K562 (cell line): ENCODE results near the gene RREB1. TPM values are rescaled to one million over a fixed set of nuclear protein-coding genes. Genes with fewer than 3 reads are reported as not detected.
A peak's percentile ranks its signal among the peaks of the same experiment; 100 is the strongest.

Source experiments
- E2F1 ChIP-seq: sonication (generic); formaldehyde crosslinking; IDR thresholded peaks from 2 replicates; pipeline ENCODE4 v1.8.1; 2023; ENCODE audit warnings: mild to moderate bottlenecking, missing genetic modification reagents, moderate library complexity
- E2F5 ChIP-seq: sonication (generic); formaldehyde crosslinking; IDR thresholded peaks from 2 replicates; pipeline ENCODE4 v1.8.0; 2022; ENCODE audit warnings: mild to moderate bottlenecking, missing genetic modification reagents
- ELF2 ChIP-seq: fragments of 250-450 bp; sonication (Bioruptor Pico); IDR thresholded peaks from 2 replicates; pipeline ENCODE4 v1.5.0; 2021; ENCODE audit warnings: mild to moderate bottlenecking
- FOXK1 ChIP-seq: sonication (generic); formaldehyde crosslinking; IDR thresholded peaks from 2 replicates; pipeline ENCODE4 v1.8.0; 2022; ENCODE audit warnings: missing genetic modification reagents, mild to moderate bottlenecking, borderline replicate concordance
- KLF10 ChIP-seq: fragments of 250-450 bp; sonication (Bioruptor Pico); IDR thresholded peaks from 2 replicates; pipeline ENCODE4 v1.6.1; 2021; ENCODE audit warnings: matching md5 sums
- MLLT1 ChIP-seq, 2 experiments: fragments of 450-650 bp; IDR thresholded peaks; 2 replicates each; pipeline ENCODE4 v1.6.1; 2016
- MTA2 ChIP-seq: fragments of 450-650 bp; IDR thresholded peaks from 2 replicates; pipeline ENCODE4 v1.6.1; 2016; ENCODE audit warnings: low read depth
- NUFIP1 ChIP-seq: fragments of 450-650 bp; IDR thresholded peaks from 2 replicates; pipeline ENCODE4 v1.6.1; 2018; ENCODE audit not compliant: partially characterized antibody
- PATZ1 ChIP-seq: fragments of 250-450 bp; sonication (Bioruptor Pico); IDR thresholded peaks from 2 replicates; pipeline ENCODE4 v1.5.0; 2020; ENCODE audit warnings: mild to moderate bottlenecking, borderline replicate concordance
- ZNF175 ChIP-seq: fragments of 200-800 bp; sonication (Bioruptor generic); IDR thresholded peaks from 2 replicates; pipeline ENCODE4 v1.6.1; 2016; ENCODE audit warnings: low read depth, mild to moderate bottlenecking, missing genetic modification characterization, missing compliant biosample characterization
- polyA plus RNA-seq, 8 experiments: library from polyadenylated mRNA; depleted of rRNA in 4 of 8; stranded (reverse) in 5 of 8; unstranded in 3 of 8; fragments of >200 nt; fragmentation: Nextera tagmentation in 2 of 8; fragmentation: Illumina TruSeq in 1 of 8; extraction: Ambion mirVana in 2 of 8; extraction: Trizol in 1 of 8; gene quantifications; 2 replicates each; pipeline versions ENCODE4 v1.2.1 to v1.2.3, GENCODE V29; 2011 to 2014; ENCODE audit warnings: inconsistent platforms in 1 of 8, missing spikeins in 1 of 8
- total RNA-seq, 7 experiments: library from RNA; depleted of rRNA in 6 of 7; stranded (reverse); fragments of >200 nt in 6 of 7; fragmentation: Illumina TruSeq in 2 of 7; extraction: Trizol in 2 of 7; gene quantifications; 2 replicates each; pipeline versions ENCODE4 v1.2.1 to v1.2.3, GENCODE V29; 2011 to 2021; ENCODE audit warnings: low replicate concordance in 1 of 7
- TF ChIP-seq, protein P1 (sequence below), 2 experiments: IDR thresholded peaks in 1 of 2; conservative IDR thresholded peaks in 1 of 2; 2 replicates each; pipeline ENCODE4 v1.6.1; 2016; ENCODE audit warnings: low read depth in 2 of 2, mild to moderate bottlenecking in 1 of 2, missing compliant biosample characterization in 1 of 2, missing genetic modification characterization in 1 of 2, moderate library complexity in 1 of 2
- TF ChIP-seq, protein P2 (sequence below): fragments of 250-450 bp; sonication (Bioruptor Pico); IDR thresholded peaks from 2 replicates; pipeline ENCODE4 v1.4.0; 2020; ENCODE audit warnings: mild to moderate bottlenecking, moderate library complexity
- TF ChIP-seq, protein P3 (sequence below): fragments of 250-450 bp; sonication (Bioruptor Pico); IDR thresholded peaks from 2 replicates; pipeline ENCODE4 v1.8.0; 2021; ENCODE audit warnings: moderate library complexity, mild to moderate bottlenecking, inconsistent platforms

The RREB1 gene
- total and polyA plus RNA-seq, 9 of the 15 experiments (the other 6 are each of a cell fraction or from before 2014, with no cell fraction given), result 3.3 to 64.2 (median 19.3) TPM

DNA sequence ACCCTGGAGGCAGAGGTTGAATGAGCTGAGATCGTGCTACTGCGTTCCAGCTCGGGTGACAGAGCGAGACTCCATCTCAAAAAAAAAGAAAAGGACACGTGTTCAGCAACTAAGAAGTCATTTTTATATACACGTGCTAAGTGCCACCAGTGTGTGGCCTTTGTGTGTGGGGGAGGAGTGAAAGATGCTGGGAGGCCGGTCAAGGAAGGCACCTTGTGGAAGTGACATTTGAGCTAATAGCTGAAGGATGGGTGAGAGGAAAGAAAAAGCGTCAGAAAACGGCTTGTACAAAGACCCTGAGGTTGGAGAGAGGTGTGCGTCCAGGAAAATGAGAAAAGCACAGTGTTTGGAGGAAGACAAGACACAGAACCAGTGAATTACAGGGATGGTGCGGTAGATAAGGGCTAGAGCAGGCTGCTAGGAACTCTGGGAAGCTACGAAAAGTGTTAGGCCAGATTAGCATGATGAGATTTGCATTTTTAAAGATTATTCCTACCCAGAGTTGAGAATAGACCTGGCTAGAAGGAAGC, 11.6 kb downstream of the RREB1 start (continued):
- TF ChIP-seq MLLT1 (IDR thresholded peaks at IDR 0.05) (peak; percentile 66 to 70; a peak in 3 of 4 replicates), ZNF175 (no peak), MTA2 (peak; percentile 71), NUFIP1 (no peak), E2F5 (CRISPR knock-in tag) (no peak), ELF2 (no peak), PATZ1 (CRISPR knock-in tag) (no peak), E2F1 (CRISPR knock-in tag) (no peak), KLF10 (no peak), FOXK1 (CRISPR knock-in tag) (0 out of 2 replicates have a peak, but pooled peaks have one; percentile 64)
- TF ChIP-seq, protein P1, sequence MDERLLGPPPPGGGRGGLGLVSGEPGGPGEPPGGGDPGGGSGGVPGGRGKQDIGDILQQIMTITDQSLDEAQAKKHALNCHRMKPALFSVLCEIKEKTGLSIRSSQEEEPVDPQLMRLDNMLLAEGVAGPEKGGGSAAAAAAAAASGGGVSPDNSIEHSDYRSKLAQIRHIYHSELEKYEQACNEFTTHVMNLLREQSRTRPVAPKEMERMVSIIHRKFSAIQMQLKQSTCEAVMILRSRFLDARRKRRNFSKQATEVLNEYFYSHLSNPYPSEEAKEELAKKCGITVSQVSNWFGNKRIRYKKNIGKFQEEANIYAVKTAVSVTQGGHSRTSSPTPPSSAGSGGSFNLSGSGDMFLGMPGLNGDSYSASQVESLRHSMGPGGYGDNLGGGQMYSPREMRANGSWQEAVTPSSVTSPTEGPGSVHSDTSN (CRISPR knock-in tag; IDR thresholded peaks at IDR 0.05; ENCODE audit: low read depth), result no peak
- TF ChIP-seq, protein P1 (tag; conservative IDR thresholded peaks at IDR 0.05; ENCODE audit: low read depth), result peak; percentile 49; the same call in 1 of the 2 replicates
- TF ChIP-seq, protein P2, sequence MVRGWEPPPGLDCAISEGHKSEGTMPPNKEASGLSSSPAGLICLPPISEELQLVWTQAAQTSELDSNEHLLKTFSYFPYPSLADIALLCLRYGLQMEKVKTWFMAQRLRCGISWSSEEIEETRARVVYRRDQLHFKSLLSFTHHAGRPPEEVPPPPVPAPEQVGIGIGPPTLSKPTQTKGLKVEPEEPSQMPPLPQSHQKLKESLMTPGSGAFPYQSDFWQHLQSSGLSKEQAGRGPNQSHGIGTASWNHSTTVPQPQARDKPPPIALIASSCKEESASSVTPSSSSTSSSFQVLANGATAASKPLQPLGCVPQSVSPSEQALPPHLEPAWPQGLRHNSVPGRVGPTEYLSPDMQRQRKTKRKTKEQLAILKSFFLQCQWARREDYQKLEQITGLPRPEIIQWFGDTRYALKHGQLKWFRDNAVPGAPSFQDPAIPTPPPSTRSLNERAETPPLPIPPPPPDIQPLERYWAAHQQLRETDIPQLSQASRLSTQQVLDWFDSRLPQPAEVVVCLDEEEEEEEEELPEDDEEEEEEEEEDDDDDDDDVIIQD (CRISPR knock-in tag), result no peak
- TF ChIP-seq, protein P3, sequence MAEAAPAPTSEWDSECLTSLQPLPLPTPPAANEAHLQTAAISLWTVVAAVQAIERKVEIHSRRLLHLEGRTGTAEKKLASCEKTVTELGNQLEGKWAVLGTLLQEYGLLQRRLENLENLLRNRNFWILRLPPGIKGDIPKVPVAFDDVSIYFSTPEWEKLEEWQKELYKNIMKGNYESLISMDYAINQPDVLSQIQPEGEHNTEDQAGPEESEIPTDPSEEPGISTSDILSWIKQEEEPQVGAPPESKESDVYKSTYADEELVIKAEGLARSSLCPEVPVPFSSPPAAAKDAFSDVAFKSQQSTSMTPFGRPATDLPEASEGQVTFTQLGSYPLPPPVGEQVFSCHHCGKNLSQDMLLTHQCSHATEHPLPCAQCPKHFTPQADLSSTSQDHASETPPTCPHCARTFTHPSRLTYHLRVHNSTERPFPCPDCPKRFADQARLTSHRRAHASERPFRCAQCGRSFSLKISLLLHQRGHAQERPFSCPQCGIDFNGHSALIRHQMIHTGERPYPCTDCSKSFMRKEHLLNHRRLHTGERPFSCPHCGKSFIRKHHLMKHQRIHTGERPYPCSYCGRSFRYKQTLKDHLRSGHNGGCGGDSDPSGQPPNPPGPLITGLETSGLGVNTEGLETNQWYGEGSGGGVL (CRISPR knock-in tag), result no peak
